Right cardiac atrium (tissue), 5 donors: ENCODE results near the gene B3GALNT1. TPM values are rescaled to one million over a fixed set of nuclear protein-coding genes. Genes with fewer than 3 reads are reported as not detected.
A peak's percentile ranks its signal among the peaks of the same experiment; 100 is the strongest.

Experiments
- ATAC-seq, 2 donors: fragments of 200-7000 bp; cut with Tn5 transposase; one replicate each; pipeline versions ENCODE4 v1.8.0 to v1.9.1; 2020; ENCODE audit warnings: moderate library complexity in 2 of 2, mild to moderate bottlenecking in 1 of 2
- DNase-seq, 3 donors: peaks; one replicate each; pipeline ENCODE4 v3.0.0-alpha.2; 2020
- H3K27ac ChIP-seq: one replicate; pipeline ENCODE4 v1.5.1; 2013; ENCODE audit warnings: mild to moderate bottlenecking, low read length, control low read depth, moderate library complexity
- H3K27me3 ChIP-seq: one replicate; pipeline ENCODE4 v1.6.1; 2013; ENCODE audit not compliant: control insufficient read depth, insufficient read depth
- H3K4me1 ChIP-seq: one replicate; pipeline ENCODE4 v1.6.1; 2013; ENCODE audit warnings: low read length; ENCODE audit not compliant: control insufficient read depth, insufficient read depth
- H3K4me3 ChIP-seq: one replicate; pipeline ENCODE4 v1.5.1; 2013; ENCODE audit warnings: low read length, control low read depth
- H3K9me3 ChIP-seq: one replicate; pipeline ENCODE4 v1.6.1; 2013; ENCODE audit warnings: low read length; ENCODE audit not compliant: control insufficient read depth
- WGBS: extraction: QIAGEN DNeasy Blood & Tissue Kit; methylation state at CpG from one replicate; pipeline ENCODE4 v1.1.7; 2013; 5-methylcytosine and 5-hydroxymethylcytosine counted together
- intact Hi-C, 4 donors: fragments of 100-400 bp; cut with DNase I; formaldehyde crosslinking; loops; one replicate each; pipeline versions ENCODE4 v1.11.0 to v1.14.0; 2022 to 2023
- polyA plus RNA-seq: library from polyadenylated mRNA; stranded (reverse); fragments of 200-250 nt; gene quantifications from one replicate; pipeline ENCODE4 v1.2.3, GENCODE V29; 2013
- total RNA-seq, 4 donors: library from RNA; stranded (reverse); fragmentation: NEBNext Ultra II Directional; extraction: Animal tissue kit (Norgen Biotek cat#: 25700); gene quantifications; one replicate each; pipeline ENCODE4 v1.2.1, GENCODE V29; 2021
- donor health status: healthy with polysubstance abuse.
- donor health status: DM: no; HTN: yes; CAD: no.
- donor health status: DM: no; HTN: no; CAD: no.
- donor health status: DM: no; HTN: yes; CAD: no; lungs with severe emphysema.
- donor health status: DM: yes; HTN: yes; CAD: no.

The B3GALNT1 gene
- total and polyA plus RNA-seq, 5 donors = 27.5 to 89.6 (median 75.3) TPM

- no peaks in the 10 kb centered on the region for H3K27me3 ChIP-seq
- intact Hi-C loops = no loop called here
- ATAC-seq = no peak
Measured at GRCh38 chr3:161126495-161126894, 21.3 kb upstream of the B3GALNT1 start.

GRCh38 chr3:161117646-161118045, 12.5 kb upstream of the B3GALNT1 start:
- Histone ChIP-seq H3K4me1 (no peaks in the 10 kb centered on the region), H3K27ac (no peak overlapping the region), H3K4me3 (no peak overlapping the region), H3K27me3 (no peaks in the 10 kb centered on the region), H3K9me3 (peaks cover 2% of the 10 kb centered on the region)
- WGBS = 61% methylated on average over 3 of the region's 3 CpGs
- intact Hi-C loops = no loop called here
- no peak for DNase-seq
- ATAC-seq = no peak

More at GRCh38 chr3:161126495-161126894, 21.3 kb upstream of the B3GALNT1 start:
- no peaks in the 10 kb centered on the region for H3K9me3 ChIP-seq
- H3K4me1 ChIP-seq = no peaks in the 10 kb centered on the region
- WGBS = 48% methylated on average over 2 of the region's 2 CpGs
- H3K27ac ChIP-seq = no peak overlapping the region
- no peak for DNase-seq
- H3K4me3 ChIP-seq = no peak overlapping the region

GRCh38 chr3:161108840-161109239, 3.7 kb upstream of the B3GALNT1 start:
- 95% methylated on average over 1 of the region's 1 CpG for WGBS
- Histone ChIP-seq H3K27me3 (no peaks in the 10 kb centered on the region), H3K9me3 (no peaks in the 10 kb centered on the region), H3K4me1 (no peaks in the 10 kb centered on the region), H3K27ac (no peak overlapping the region), H3K4me3 (no peak overlapping the region)
- no peak for ATAC-seq
- intact Hi-C loops = loop anchor here in 2 of 4 donors (10.0 kb wide), 2 partner anchors 46 to 76 kb away; no protein-coding TSS in a partner anchor
- no peak for DNase-seq

GRCh38 chr3:161107311-161107710, 2.2 kb upstream of the B3GALNT1 start:
- ATAC-seq = no peak
- Histone ChIP-seq H3K27me3 (no peaks in the 10 kb centered on the region), H3K27ac (no peak overlapping the region), H3K4me1 (no peaks in the 10 kb centered on the region), H3K4me3 (no peak overlapping the region), H3K9me3 (no peaks in the 10 kb centered on the region)
- intact Hi-C loops = loop anchor here in 2 of 4 donors (10.0 kb wide), 2 partner anchors 47 to 77 kb away; no protein-coding TSS in a partner anchor
- WGBS = 81% methylated on average over 1 of the region's 1 CpG
- no peak for DNase-seq

GRCh38 chr3:161103776-161104385, 1.3 kb downstream of the B3GALNT1 start:
- 60% methylated on average over 22 of the region's 22 CpGs for WGBS
- DNase-seq = peak in 2 of 3 donors; percentile 57 to 61
- peak overlapping the region; percentile 51 for H3K4me3 ChIP-seq
- H3K27ac ChIP-seq = peak overlapping the region; percentile 45
- peaks cover 3% of the 10 kb centered on the region for H3K4me1 ChIP-seq
- intact Hi-C loops = loop anchor here in 2 of 4 donors (10.0 kb wide), 2 partner anchors 51 to 81 kb away; no protein-coding TSS in a partner anchor
- no peaks in the 10 kb centered on the region for H3K27me3 ChIP-seq
- no peak for ATAC-seq
- H3K9me3 ChIP-seq = no peaks in the 10 kb centered on the region

- Histone ChIP-seq H3K27ac (peak overlapping the region; percentile 91), H3K4me1 (peaks cover 5% of the 10 kb centered on the region), H3K9me3 (no peaks in the 10 kb centered on the region), H3K4me3 (no peak overlapping the region), H3K27me3 (no peaks in the 10 kb centered on the region)
- 34% methylated on average over 3 of the region's 3 CpGs for WGBS
- peak; percentile 40 to 57 for ATAC-seq
- DNase-seq = no peak
- intact Hi-C loops = loop anchor here in 2 of 4 donors (10.0 kb wide), 2 partner anchors 53 to 83 kb away; no protein-coding TSS in a partner anchor
Measured at GRCh38 chr3:161101609-161102008, 3.5 kb downstream of the B3GALNT1 start.

GRCh38 chr3:161100994-161101393, 4.2 kb downstream of the B3GALNT1 start:
- H3K27me3 ChIP-seq = no peaks in the 10 kb centered on the region
- peak overlapping the region; percentile 72 for H3K27ac ChIP-seq
- H3K4me1 ChIP-seq = peaks cover 5% of the 10 kb centered on the region
- no peak for ATAC-seq
- no peaks in the 10 kb centered on the region for H3K9me3 ChIP-seq
- no peak for DNase-seq
- WGBS = 67% methylated on average over 6 of the region's 6 CpGs
- H3K4me3 ChIP-seq = no peak overlapping the region
- intact Hi-C loops = loop anchor here in 2 of 4 donors (10.0 kb wide), 2 partner anchors 54 to 84 kb away; no protein-coding TSS in a partner anchor

GRCh38 chr3:161096771-161097367, 8.3 kb downstream of the B3GALNT1 start:
- no peak overlapping the region for H3K4me3 ChIP-seq
- intact Hi-C loops = no loop called here
- WGBS = 70% methylated on average over 7 of the region's 7 CpGs
- ATAC-seq (no peak), DNase-seq (no peak)
- no peaks in the 10 kb centered on the region for H3K9me3 ChIP-seq
- H3K27me3 ChIP-seq = no peaks in the 10 kb centered on the region
- H3K4me1 ChIP-seq = peaks cover 5% of the 10 kb centered on the region
- H3K27ac ChIP-seq = no peak overlapping the region

GRCh38 chr3:161093895-161094294, 11.3 kb downstream of the B3GALNT1 start:
- no peaks in the 10 kb centered on the region for H3K27me3 ChIP-seq
- H3K9me3 ChIP-seq = no peaks in the 10 kb centered on the region
- H3K4me1 ChIP-seq = peaks cover 2% of the 10 kb centered on the region
- ATAC-seq = peak in 1 of 2 donors; percentile 56
- DNase-seq = no peak
- intact Hi-C loops = no loop called here
- no peak overlapping the region for H3K27ac ChIP-seq
- no peak overlapping the region for H3K4me3 ChIP-seq

- DNase-seq = no peak
- Histone ChIP-seq H3K4me1 (peaks cover 5% of the 10 kb centered on the region), H3K27me3 (no peaks in the 10 kb centered on the region), H3K4me3 (no peak overlapping the region), H3K27ac (no peak overlapping the region), H3K9me3 (no peaks in the 10 kb centered on the region)
- no peak for ATAC-seq
- intact Hi-C loops = no loop called here
- WGBS = 70% methylated on average over 2 of the region's 2 CpGs
Measured at GRCh38 chr3:161084277-161084676, 20.9 kb downstream of the B3GALNT1 start.

GRCh38 chr3:161083131-161083530, 22.0 kb downstream of the B3GALNT1 start:
- Histone ChIP-seq H3K9me3 (no peaks in the 10 kb centered on the region), H3K27ac (no peak overlapping the region), H3K4me1 (peaks cover 5% of the 10 kb centered on the region), H3K4me3 (no peak overlapping the region), H3K27me3 (no peaks in the 10 kb centered on the region)
- no peak for DNase-seq
- intact Hi-C loops = no loop called here
- WGBS = 97% methylated on average over 1 of the region's 1 CpG
- no peak for ATAC-seq
